ENCODE results near the gene CC2D2B.

DNA sequence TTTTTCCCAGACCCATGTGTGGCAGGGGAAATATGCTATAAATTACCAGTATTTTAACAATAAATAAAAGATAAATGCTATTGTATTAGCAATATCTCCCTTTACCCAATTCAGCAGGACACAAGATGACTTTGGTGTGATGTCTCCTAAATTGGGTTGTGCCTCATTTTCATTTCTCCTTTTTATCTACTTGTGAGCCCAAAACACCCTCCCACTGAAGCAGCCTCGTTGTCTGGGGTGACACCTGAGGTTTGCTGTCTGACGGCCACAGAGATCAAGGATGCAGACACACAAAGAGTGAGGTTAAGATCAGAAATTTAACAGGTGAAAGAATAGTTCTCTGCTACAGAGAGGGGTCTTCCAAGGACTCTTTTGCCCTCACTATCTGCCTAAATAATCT is 27.1 kb upstream of the CC2D2B start:
- TF ChIP-seq REST (IDR thresholded peaks at IDR 0.05; ENCODE audit: insufficient read depth in 1 of 2, low read depth in 2 of 2, low read length in 1 of 2), result no peak
- TF ChIP-seq, protein P1, sequence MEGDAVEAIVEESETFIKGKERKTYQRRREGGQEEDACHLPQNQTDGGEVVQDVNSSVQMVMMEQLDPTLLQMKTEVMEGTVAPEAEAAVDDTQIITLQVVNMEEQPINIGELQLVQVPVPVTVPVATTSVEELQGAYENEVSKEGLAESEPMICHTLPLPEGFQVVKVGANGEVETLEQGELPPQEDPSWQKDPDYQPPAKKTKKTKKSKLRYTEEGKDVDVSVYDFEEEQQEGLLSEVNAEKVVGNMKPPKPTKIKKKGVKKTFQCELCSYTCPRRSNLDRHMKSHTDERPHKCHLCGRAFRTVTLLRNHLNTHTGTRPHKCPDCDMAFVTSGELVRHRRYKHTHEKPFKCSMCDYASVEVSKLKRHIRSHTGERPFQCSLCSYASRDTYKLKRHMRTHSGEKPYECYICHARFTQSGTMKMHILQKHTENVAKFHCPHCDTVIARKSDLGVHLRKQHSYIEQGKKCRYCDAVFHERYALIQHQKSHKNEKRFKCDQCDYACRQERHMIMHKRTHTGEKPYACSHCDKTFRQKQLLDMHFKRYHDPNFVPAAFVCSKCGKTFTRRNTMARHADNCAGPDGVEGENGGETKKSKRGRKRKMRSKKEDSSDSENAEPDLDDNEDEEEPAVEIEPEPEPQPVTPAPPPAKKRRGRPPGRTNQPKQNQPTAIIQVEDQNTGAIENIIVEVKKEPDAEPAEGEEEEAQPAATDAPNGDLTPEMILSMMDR (IDR thresholded peaks at IDR 0.05), result no peak

Measured in Panc1 (cell line).